ENCODE results near the gene ALG13. TPM values are rescaled to one million over a fixed set of nuclear protein-coding genes. Genes with fewer than 3 reads are reported as not detected.
"Not testable (repeated sequence)": the region's sequence is repeated elsewhere in the genome, so short reads cannot be mapped to it uniquely, and the experiment has no call there.

Gene ALG13
- 86.3 TPM for total RNA-seq

- ATAC-seq (peak; percentile 98), DNase-seq (ENCODE audit: low spot score) (peak; percentile 96)
- intact Hi-C loops (cut with DNase I) = no loop called here
These were observed at the start of gene ALG13 for GRCh38 chrX:111680988-111681779. Gene ALG13 (plus strand): TSS chrX:111681170. CDS start chrX:111681219, 49 bp downstream.

- intact Hi-C loops (cut with DNase I) = no loop called here
- ATAC-seq = no peak
- DNase-seq (ENCODE audit: low spot score) = no peak
These were observed 45.9 kb upstream of the ALG13 start for GRCh38 chrX:111634823-111635729.

- ATAC-seq = no peak
- intact Hi-C loops (cut with DNase I) = no loop called here
- DNase-seq (ENCODE audit: low spot score) = no peak
These were observed 39.0 kb upstream of the ALG13 start for GRCh38 chrX:111641969-111642368.

GRCh38 chrX:111645165-111645564 is 35.8 kb upstream of the ALG13 start:
- ATAC-seq = not testable (repeated sequence)

GRCh38 chrX:111645607-111646006 is 35.4 kb upstream of the ALG13 start:
- no peak for ATAC-seq
- intact Hi-C loops (cut with DNase I) = no loop called here
- DNase-seq (ENCODE audit: low spot score) = no peak

More at GRCh38 chrX:111645165-111645564, 35.8 kb upstream of the ALG13 start:
- DNase-seq (ENCODE audit: low spot score); intact Hi-C loops (cut with DNase I): not testable (repeated sequence)

- DNase-seq (ENCODE audit: low spot score) (no peak), ATAC-seq (no peak)
- intact Hi-C loops (cut with DNase I) = no loop called here
These were observed 34.5 kb upstream of the ALG13 start for GRCh38 chrX:111646515-111646914.

GRCh38 chrX:111648802-111649201 is 32.2 kb upstream of the ALG13 start:
- no peak for DNase-seq (ENCODE audit: low spot score)
- no peak for ATAC-seq

GRCh38 chrX:111649638-111650037 is 31.3 kb upstream of the ALG13 start:
- ATAC-seq (no peak), DNase-seq (ENCODE audit: low spot score) (no peak)
- intact Hi-C loops (cut with DNase I) = no loop called here

More at GRCh38 chrX:111648802-111649201, 32.2 kb upstream of the ALG13 start:
- intact Hi-C loops (cut with DNase I) = no loop called here

GRCh38 chrX:111650845-111651244 is 30.1 kb upstream of the ALG13 start:
- intact Hi-C loops (cut with DNase I) = no loop called here
- no peak for ATAC-seq
- DNase-seq (ENCODE audit: low spot score) = no peak

- no peak for ATAC-seq
- intact Hi-C loops (cut with DNase I) = no loop called here
- no peak for DNase-seq (ENCODE audit: low spot score)
These were observed 28.3 kb upstream of the ALG13 start for GRCh38 chrX:111652719-111653118.

GRCh38 chrX:111661241-111661640 is 19.7 kb upstream of the ALG13 start:
- ATAC-seq (no peak), DNase-seq (ENCODE audit: low spot score) (no peak)
- intact Hi-C loops (cut with DNase I) = no loop called here

- intact Hi-C loops (cut with DNase I) = no loop called here
- ATAC-seq (no peak), DNase-seq (ENCODE audit: low spot score) (no peak)
These were observed 18.7 kb upstream of the ALG13 start for GRCh38 chrX:111662292-111662691.

GRCh38 chrX:111671668-111672067 is 9.3 kb upstream of the ALG13 start:
- ATAC-seq = no peak
- intact Hi-C loops (cut with DNase I) = no loop called here
- no peak for DNase-seq (ENCODE audit: low spot score)

GRCh38 chrX:111687305-111687704 is 6.3 kb downstream of the ALG13 start:
- no peak for DNase-seq (ENCODE audit: low spot score)
- intact Hi-C loops (cut with DNase I) = no loop called here
- no peak for ATAC-seq

- no peak for ATAC-seq
- DNase-seq (ENCODE audit: low spot score) = no peak
- intact Hi-C loops (cut with DNase I) = no loop called here
These were observed 14.4 kb downstream of the ALG13 start for GRCh38 chrX:111695297-111695880.

- intact Hi-C loops (cut with DNase I) = no loop called here
- ATAC-seq (no peak), DNase-seq (ENCODE audit: low spot score) (no peak)
These were observed 38.6 kb downstream of the ALG13 start for GRCh38 chrX:111719426-111720210.

GRCh38 chrX:111728096-111728495 is 47.1 kb downstream of the ALG13 start:
- ATAC-seq = no peak
- intact Hi-C loops (cut with DNase I) = no loop called here

GRCh38 chrX:111731351-111731750 is 50.4 kb downstream of the ALG13 start:
- intact Hi-C loops (cut with DNase I) = no loop called here
- DNase-seq (ENCODE audit: low spot score) (no peak), ATAC-seq (no peak)

More at GRCh38 chrX:111728096-111728495, 47.1 kb downstream of the ALG13 start:
- no peak for DNase-seq (ENCODE audit: low spot score)

- ATAC-seq = no peak
- DNase-seq (ENCODE audit: low spot score) = no peak
- intact Hi-C loops (cut with DNase I) = no loop called here
These were observed 55.6 kb downstream of the ALG13 start for GRCh38 chrX:111736571-111736970.

All from sciatic nerve (tissue), 2 donors.